Stimulated activated CD8-positive, alpha-beta memory T cell treated with anti-CD3 and anti-CD28 coated beads, Interleukin-12 subunit alpha, Interleukin-12 subunit beta, amount 100 ng/mL, for 4 hours (primary cell): ENCODE results near the gene TMEM126B.
"Not testable (repeated sequence)": the region's sequence is repeated elsewhere in the genome, so short reads cannot be mapped to it uniquely, and the experiment has no call there.

Experiments used
- DNase-seq: peaks from one replicate; pipeline ENCODE4 v3.0.0-alpha.2; 2020; ENCODE audit warnings: low read depth

The TMEM126B gene

DNA sequence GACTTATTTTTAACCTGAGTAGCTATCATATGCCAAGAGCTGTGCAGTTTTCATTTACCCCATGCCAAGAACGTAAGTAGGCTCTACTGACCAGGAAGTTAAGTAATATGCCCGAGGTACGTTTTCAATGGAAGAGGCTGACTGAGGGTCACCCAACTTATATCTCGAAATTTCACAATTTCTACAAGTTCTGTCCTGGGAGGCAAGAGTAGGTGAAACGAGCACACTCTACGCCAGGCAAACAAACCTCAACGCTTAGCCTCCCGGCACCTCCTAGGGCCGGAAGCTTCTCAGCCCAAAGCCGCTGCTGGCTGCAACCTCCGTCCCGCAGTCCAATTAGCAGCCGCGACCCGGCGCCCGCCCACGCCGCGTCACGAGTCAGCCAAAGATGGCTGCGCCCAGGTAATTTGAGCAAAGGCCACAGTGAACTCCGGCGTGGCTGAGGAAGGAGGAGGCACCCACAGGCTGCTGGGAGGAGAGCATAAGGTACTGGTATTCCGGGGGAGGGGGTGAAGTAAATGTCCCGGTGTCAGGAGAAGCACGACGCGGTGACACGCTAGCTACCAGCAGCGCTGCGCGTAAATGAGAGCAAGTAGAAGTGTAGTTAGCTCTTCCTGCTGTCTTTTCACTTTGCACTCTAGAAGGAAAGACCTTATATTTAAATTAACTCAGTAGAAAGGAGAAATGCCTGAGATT is 19.4 kb downstream of the TMEM126B start, which contains the start of gene TMEM126A:
Gene TMEM126A, plus strand, starts transcription at position 364 of the 696 bp plus-strand sequence. CDS start 2,289 bp downstream, outside the sequence.
- peak; percentile 82 for DNase-seq

DNA sequence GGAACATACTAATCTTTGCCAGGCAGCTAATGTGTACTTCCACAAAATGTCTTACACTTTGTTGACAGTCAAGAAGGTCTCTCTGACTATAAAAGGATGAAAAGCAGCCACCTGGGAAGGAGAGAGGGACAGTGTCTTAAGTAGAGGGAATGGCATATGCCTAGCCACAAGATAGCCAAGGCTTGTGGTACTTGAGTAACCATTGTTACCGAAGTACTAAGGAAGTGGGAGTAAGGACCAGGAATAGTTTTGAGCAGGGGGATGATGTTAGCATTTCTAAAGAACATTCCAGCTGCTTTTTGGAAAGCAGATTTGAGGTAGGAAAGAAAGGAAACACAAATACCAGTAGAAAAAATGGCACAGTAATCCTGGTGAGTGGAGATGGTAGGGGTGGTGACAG is 22.7 kb downstream of the TMEM126B start:
- no peak for DNase-seq

DNA sequence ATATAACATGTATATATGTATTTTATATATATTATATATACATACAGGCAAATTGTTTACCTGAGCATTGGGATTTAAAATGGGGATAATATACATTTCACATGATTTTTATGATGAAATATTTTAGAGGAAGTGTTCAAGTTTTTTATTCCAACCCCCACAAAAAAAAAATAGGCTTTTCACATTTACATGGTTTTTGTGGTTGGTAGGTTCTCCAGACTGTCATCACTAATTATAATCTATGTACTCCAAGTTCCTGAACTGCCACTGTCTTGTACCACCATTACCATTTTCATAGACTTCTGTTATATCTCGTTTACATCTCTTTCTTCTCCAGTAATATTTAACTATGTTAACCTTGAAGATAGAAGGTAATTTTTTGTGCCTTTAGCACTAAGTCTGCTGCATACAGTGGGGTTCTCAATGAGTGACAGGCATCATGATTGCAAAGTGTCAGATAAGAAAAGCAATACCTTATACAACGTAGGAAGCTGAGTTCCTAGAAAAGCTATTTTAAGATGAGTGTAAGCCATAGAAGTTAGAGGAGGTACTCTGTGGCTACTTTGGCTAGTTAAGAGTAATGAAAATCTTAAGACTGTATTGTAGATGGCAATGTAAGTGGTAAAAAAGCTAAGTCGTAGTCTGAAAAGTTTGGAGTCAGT is 24.5 kb downstream of the TMEM126B start:
- DNase-seq = no peak

DNA sequence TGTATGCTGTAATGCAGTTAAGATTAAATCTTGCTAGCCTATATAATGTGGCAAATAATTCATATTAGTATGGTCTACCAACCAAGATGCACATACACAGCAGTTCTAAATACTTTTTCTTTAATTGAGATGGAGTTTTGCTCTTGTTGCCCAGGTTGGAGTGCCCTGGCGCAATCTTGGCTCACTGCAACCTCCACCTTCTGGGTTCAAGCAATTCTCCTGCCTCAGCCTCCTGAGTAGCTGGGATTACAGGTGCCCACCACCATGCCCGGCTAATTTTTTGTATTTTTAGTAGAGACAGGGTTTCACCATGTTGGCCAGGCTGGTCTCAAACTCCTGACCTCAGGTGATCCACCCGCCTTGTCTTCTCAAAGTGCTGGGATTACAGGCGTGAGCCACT is 25.9 kb downstream of the TMEM126B start:
- DNase-seq = not testable (repeated sequence)

DNA sequence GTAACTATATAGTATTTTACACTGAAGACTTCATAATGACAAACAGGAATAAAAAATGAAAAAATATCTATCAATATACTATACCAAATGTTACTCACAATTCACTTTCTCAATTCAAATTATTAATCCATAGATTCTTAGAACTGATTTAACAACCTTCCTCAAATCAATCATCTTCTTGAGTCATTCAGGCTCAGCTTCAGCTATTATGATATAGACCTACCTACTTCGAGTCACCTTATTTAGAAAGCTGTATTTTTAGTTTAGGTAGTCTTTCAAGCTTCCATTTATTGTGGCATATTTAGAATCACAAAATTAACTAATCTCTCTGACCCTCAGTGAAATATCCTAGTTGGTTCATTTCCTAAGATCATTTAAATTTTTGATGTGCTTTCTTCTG is 28.4 kb downstream of the TMEM126B start:
- DNase-seq = no peak

DNA sequence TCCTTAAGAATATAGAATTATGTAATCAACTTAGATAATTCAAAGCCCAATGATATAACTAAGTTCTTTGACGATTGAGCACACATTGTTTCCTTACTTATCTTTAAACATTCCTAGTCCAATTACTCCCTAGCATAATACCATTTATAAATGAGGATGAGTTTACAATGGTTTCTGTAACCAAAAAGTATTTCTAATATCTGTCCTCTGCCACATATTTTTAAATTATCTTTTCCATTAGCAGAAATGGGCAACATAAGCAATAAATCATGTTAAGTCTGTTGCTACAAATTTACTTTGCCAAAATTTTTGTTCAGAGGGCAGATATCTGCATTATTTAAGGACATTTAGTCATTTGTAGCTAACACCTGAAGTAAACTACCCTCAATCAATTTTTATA is 29.8 kb downstream of the TMEM126B start:
- no peak for DNase-seq

DNA sequence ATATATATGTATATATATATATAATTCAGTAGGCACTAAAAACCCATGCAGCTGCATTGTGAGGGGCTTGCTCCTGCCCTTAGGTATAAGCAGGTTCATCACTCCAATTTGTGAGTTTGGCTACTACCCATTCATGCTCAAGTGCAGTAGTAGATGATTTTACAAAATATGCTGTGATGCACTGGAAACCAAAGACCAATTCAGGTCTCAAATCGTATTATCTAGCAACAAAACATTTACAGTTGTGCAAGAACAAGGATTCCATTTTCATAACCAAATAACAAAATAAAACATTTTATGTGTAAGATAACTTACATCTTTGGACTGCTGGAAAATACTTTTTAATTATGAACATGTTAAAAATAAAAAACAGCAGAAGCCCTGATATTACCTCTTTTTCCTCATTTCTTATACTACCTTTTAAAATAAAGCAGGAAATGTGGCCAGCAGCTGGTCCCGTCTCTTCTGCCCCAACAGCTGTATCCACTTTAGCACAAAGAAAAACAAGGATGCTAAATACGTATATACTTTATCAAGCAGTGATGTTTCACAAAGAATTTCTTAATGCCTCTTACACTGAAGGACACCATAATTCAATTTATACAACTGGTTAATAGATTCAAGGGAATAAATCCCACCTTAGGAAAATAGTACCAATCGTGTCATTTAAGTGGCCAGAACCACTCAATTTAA is 33.7 kb downstream of the TMEM126B start:
- DNase-seq = no peak

DNA sequence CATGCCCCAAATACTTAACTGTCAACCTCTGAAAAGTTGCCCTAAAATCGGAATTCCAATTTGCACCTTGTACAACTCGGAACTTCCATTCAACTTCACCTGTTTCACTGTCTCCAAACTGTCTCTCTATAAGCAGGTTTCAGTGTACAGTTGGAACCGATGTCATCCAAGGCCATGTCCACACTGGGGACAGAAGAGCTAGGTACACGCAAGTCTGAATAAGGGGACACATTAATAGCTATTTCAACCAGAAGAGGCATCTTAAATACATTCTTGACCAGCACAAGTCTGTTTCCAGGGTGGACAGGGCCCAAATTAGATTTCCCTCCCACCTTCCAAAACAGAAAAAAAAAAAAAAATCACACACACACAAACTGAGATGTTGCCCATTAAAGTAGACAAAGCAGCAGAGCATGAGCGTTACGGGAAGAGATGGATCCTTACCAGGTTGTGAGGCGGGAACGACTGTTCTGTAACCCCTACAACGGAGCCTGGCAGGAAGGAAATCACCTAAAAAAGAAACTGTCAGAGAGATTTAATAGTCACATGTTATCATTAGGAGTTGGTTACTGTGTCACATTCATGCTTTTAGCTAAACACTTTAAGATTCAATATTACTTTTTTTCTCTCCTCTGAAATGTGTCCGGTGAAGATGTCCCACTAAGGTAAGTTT is 34.8 kb downstream of the TMEM126B start:
- DNase-seq = no peak

DNA sequence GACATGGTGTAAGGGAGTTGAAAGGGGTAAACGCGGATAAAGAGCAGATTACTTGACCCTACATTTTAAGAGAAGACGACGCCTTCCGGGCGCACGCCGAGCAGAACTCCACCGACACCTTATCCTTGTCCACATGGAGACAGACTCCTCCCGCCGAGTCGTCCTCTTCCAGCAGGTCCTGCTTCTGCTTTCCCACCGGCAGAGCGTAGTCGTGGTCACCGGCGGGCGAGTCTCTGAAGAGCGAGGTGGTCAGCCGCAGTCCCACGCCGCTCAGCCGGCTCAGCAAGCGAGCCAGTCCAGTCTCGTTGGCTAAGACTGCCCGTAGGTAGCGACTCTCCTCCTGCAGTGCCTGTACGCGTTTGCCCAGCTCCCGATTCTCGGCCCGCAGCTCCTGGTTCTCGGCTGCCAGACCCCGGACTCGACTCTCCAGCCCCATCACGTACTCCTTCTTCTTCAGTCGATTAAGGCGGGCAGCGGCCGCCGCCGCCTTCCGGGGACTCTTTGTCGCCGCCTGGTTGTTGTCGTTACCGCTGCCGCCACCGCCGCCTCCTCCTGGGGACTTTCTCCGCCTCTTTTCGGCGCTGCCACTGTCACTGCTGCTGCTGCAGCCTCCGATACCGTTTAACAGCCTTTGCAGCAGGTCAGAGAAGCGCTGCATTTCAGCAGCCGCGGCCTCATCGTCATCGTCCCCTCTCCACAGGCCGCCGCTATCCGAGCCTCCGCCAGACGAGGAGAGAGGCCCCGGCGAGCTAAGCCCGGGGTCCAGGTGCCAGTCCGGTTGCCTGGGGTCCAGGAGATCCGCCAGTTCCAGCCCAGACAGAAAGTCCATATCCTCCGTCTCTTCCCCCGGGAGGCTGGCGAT is 35.6 kb downstream of the TMEM126B start:
- DNase-seq = peak; percentile 79

DNA sequence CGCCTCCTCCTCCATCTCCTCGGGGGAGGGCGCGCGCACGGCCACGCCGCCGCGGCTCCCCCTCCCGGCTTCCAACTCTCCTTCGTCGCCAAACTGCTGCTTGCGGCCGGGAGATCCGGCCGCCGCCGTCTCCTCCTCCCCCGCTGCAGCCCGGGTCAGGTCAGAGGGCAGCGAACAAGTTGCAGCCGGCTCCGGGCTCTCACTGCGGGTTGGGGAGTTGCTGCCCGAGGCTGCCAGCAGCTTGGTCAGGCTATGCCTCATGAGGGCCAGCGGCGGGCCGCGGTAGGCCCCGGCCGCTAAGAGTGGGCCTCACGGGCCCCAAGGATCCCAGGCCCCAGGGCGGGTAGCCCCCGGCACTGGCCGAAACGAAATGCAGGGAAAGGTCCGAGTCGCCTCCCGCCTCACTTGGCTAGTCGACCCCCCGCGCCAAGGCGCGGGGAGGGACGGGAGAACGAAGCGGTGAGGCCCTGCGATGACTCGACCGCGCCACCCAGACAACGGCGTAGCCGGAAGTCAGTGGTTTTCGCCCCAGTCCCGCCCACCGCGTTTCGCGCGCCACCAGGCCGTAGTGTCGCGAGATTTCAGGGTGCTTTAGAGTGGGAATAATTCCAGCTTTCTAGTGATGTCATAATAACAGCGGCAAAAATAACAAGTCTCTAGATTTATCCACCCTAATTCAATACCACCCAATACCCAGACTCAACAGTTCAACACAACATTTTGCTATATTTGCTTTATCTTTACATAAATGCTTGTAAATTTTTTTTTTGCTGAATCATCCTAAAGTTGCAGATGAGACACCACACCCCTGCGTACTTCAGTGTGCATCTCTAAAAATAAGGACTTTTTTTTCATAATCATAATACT is 36.5 kb downstream of the TMEM126B start, which contains the start of gene CREBZF:
Gene CREBZF, minus strand, starts transcription at position 515 of the 867 bp plus-strand sequence. Its CDS starts 254 bp downstream, at position 261.
- DNase-seq = peak; percentile 90

DNA sequence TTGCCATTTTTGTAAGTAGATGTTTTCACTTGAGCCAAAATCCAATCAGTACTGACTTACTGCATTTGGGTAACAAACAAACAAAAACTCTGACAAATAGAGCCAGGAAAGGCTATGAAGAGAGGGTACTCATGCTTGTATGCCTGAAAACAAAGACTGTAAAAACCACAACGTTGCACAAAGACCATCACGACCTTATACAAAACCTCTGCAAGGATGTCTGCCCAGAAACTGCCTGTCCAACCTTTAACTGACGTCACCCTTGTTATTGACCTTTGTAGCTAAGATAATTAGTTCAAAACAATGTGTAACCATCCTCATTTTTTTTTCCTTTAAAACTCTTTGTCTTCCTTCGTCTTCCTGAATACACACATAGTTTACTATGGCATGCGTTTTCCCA is 37.3 kb downstream of the TMEM126B start:
- no peak for DNase-seq

DNA sequence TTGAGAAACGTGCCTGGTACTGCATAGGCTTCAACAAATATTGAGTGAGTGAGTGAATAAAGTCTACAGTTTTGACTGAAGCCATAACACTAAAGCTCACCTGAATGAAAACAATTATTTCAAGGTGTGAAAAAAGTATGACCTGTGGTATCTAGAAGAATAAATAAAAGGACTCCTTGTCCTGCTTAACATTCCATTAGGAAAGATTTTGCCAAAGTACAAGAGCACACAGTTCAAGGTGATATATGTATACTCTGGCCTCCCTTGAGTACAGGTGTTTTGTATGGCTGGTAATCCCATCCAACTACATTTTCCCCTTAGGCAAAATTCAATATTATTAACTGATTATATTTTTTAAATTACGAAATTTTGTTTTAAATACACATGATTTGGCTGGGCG is 38.3 kb downstream of the TMEM126B start:
- no peak for DNase-seq

DNA sequence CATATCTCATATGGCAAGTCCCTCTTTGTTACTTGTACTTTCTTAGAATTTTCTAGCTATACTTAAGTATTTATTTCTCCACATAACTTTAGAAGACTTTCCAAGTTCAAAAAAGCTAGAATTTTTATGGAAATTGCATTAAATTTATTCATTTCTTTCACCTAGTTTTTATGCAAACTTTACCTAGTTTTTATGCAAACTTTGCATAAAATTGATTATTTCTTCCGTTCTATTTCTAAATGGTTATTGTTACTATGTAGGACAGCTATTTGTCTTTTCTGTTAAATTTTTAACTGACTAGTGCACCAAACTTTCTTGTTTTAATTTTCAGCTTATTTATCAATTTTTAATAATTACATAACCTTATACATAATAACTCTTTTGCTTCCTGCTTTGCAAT is 39.8 kb downstream of the TMEM126B start:
- DNase-seq = no peak

DNA sequence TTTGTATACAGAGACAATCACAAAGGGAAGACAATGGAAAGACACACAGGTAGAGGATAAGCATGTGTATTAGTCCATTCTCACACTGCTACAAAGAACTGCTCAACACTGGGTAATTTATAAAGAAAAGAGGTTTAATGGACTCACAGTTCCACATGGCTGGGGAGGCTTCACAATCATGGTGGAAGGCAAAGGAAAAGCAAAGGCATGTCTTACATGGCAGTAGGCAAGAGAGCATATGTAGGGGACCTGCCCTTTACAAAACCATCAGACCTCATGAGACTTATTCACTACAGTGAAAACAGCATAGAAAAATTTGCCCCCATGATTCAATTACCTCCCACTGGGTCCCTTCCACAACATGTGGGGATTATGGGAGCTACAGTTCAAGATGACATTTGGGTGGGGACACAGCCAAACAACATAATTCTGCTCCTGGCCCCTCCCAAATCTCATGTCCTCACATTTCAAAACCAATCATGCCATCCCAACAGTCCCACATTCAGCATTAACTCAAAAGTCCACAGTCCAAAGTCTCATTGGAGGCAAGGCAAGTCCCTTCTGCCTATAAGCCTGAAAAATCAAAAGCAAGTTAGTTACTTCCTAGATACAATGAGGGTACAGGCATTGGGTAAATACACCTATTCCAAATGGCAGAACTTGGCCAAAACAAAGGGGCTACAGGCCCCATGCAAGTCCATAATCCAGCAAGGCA is 42.7 kb downstream of the TMEM126B start:
- DNase-seq = not testable (repeated sequence)

DNA sequence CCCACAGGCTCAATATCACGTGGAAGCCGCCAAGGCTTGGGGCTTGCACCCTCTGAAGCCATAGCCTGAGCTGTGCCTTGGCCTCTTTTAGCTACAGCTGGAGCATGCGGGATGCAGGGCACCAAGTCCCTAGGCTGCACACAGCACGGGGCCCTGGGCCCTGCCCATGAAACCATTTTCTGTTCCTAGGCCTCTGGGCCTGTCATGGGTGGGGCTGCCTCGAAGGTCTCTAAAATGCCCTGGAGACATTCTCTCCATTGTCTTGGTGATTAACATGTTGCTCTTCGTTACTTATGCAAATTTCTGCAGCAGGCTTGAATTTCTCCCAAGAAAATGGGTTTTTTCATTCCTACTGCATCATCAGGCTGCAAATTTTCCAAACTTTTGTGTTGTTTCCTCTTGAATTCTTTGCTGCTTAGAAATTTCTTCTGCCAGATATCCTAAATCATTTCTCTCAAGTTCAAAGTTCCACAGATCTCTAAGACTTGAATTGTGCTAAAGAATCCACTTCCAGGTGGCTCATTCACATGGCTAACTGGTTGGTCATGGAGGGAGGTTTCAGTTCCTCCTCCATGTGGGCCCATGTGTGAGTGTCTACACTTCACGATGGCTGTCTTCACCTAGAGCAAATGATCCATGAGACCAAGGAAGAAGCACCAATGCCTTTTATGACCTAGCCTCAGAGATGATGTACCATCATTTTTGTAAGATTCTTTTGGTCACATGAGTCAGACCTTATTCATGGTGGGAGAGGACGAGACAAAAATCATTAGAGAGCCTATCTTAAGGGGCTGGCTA is 43.9 kb downstream of the TMEM126B start:
- no peak for DNase-seq

DNA sequence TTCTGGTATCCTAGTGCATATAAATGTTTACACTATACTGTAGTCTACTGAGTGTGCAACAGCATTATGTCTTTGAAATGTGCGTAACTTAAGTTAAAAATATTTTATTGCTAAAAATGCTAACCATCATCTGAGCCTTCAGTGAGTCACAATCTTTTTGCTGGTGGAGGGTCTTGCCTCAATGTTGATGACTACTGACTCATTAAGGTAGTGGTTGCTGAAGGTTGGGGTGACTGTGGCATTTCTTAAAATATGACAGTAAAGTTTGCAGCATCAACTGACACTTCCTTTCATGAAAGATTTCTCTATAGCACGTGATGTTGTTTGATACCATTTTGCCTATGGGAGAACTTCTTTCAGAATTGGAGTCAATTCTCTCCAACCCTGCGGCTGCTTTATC is 45.0 kb downstream of the TMEM126B start:
- DNase-seq = no peak

DNA sequence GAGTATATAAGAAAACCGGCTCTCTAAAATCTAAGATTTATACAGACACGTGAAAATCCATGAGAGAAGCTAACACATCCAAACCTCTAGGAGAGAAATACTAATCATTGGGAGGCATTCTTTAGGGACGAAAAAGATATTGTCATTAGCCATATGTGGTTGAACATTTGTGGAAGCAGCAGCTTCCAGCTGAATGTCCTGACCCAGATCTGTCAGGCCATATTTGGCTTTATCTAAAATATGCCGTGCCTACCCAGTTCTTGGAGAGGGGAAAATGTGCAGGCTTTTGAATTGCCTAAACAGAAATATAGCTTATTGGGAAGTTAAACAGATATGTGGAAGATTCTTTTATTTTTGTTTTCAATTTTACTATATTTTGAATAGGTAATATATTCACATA is 51.2 kb downstream of the TMEM126B start:
- no peak for DNase-seq

DNA sequence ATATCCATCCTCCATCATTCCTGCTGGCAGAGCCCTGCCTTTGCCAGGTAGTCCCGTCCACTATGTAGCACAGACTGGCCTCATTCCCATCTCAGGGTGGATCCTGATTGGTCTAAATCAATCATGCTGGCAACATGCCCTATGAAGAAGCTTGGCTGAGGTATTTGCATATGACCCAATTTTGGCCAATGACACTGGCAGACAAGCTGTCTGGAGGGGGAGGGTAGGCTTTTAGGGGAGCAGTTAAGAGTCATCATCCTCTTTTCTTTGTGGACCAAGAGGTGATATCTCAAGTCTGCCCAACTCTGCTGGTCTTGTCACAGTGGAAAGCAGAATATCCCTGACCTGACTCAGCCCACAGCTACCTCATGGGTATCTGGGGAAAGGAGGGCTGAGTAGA is 52.5 kb downstream of the TMEM126B start:
- DNase-seq = no peak
